HuH-7 (cell line): ENCODE results near the gene CHST6.
"Not testable (repeated sequence)": the region's sequence is repeated elsewhere in the genome, so short reads cannot be mapped to it uniquely, and the experiment has no call there.

ENCODE experiments used
- DNase-seq: peaks from one replicate; pipeline ENCODE4 v3.0.0; 2011; ENCODE audit warnings: low spot score

Gene CHST6

GRCh38 chr16:75433732-75434413 lies 61.4 kb downstream of the CHST6 start:
- DNase-seq: peak; percentile 69

GRCh38 chr16:75432828-75433731 lies 62.2 kb downstream of the CHST6 start, which contains the start of gene CFDP1:
Gene CFDP1 (minus strand): TSS chr16:75433503. CDS start chr16:75433352, 151 bp downstream.
- DNase-seq: peak; percentile 94

- DNase-seq: no peak
These were observed 65.4 kb downstream of the CHST6 start for GRCh38 chr16:75429621-75430403.

- DNase-seq: not testable (repeated sequence)
These were observed 68.7 kb downstream of the CHST6 start for GRCh38 chr16:75426524-75426923.

GRCh38 chr16:75424105-75424762 lies 71.0 kb downstream of the CHST6 start:
- not testable (repeated sequence) for DNase-seq

- no peak for DNase-seq
These were observed 71.5 kb downstream of the CHST6 start for GRCh38 chr16:75423723-75424104.
